Activated T-helper 1 cell treated with anti-CD3 and anti-CD28 coated beads, Interleukin-12 subunit alpha, Interleukin-12 subunit beta, Interleukin-2, Interleukin-4 antibody, amounts not matched to agents 30 ng/mL and 10 ng/mL and 1 ng/mL, durations not matched to agents 14 hours and 24 hours and 36 hours (primary cell): ENCODE measurements around the gene NRXN3. TPM values are rescaled to one million over a fixed set of nuclear protein-coding genes. Genes with fewer than 3 reads are reported as not detected.

Source experiments
- DNase-seq: peaks from one replicate; pipeline ENCODE4 v3.0.0; 2021; ENCODE audit warnings: low spot score
- H3K27ac Mint-ChIP-seq: one replicate; pipeline ENCODE4 v1.8.0; 2021; ENCODE audit warnings: mild to moderate bottlenecking, mixed read lengths
- H3K27me3 Mint-ChIP-seq: one replicate; pipeline ENCODE4 v1.8.0; 2022; ENCODE audit warnings: mild to moderate bottlenecking, moderate library complexity, mixed read lengths; ENCODE audit not compliant: insufficient read depth
- H3K36me3 Mint-ChIP-seq: one replicate; pipeline ENCODE4 v1.8.0; 2021; ENCODE audit warnings: low read depth, mixed read lengths
- H3K4me1 Mint-ChIP-seq: one replicate; pipeline ENCODE4 v1.8.0; 2021; ENCODE audit warnings: low read depth, mixed read lengths
- H3K4me3 Mint-ChIP-seq: one replicate; pipeline ENCODE4 v1.8.0; 2021; ENCODE audit warnings: mild to moderate bottlenecking, moderate library complexity, mixed read lengths
- H3K9me3 Mint-ChIP-seq: one replicate; pipeline ENCODE4 v1.8.0; 2021; ENCODE audit warnings: mixed read lengths
- intact Hi-C: fragments of 100-400 bp; cut with micrococcal nuclease; formaldehyde crosslinking; loops from one replicate; pipeline ENCODE4 v1.15.1; 2024
- total RNA-seq: library from RNA; stranded (reverse); gene quantifications from 2 replicates; pipeline ENCODE4 v1.2.3, GENCODE V29; 2022

NRXN3 gene
- total RNA-seq, 1 donor from 2014 or later: not detected

DNA sequence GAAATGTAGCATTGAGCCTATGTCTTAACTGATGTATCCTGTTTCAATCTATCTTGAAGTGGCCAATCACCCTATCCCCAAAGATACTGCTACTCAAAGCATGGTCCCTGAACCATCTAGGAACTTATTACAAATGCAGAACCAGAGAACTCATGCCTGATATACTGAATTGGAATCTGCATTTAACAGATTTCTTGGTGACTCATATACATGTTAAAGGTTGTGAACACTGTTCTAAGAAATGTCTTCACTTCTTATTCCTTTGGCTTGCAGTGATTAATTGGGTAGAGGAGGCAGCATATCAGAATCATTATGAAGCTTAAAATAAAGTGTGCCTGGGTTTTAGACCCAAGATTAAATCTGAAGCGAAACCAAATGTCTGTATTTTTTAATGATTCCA lies 1245.6 kb downstream of the NRXN3 start:
- no peak for DNase-seq
- H3K27ac Mint-ChIP-seq: no peak overlapping the region
- intact Hi-C loops: no loop called here
- no peaks in the 10 kb centered on the region for H3K27me3 Mint-ChIP-seq
- no peak overlapping the region for H3K4me3 Mint-ChIP-seq
- no peaks in the 10 kb centered on the region for H3K4me1 Mint-ChIP-seq
- H3K9me3 Mint-ChIP-seq: no peaks in the 10 kb centered on the region
- H3K36me3 Mint-ChIP-seq: no peaks in the 10 kb centered on the region

DNA sequence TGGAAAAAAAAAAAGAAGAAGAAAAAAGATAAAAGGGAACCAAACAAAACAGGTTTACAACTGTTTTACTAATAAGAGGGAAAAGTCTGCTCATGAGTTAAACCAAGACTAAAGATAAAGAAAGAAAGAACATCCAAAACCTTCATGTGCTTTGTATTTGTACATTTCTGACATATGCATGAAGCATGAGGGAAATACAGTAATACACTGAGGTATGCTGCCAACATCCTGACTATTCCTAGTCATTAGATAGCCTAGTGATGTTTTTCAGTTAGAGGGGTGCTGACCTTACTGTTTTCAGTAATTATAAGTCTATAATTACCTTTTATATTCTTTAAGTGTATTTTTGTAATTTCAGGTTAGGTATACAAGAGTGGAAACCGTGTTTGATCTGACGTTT lies 1247.8 kb downstream of the NRXN3 start:
- intact Hi-C loops: no loop called here
- Mint-ChIP-seq H3K36me3 (no peaks in the 10 kb centered on the region), H3K4me3 (no peak overlapping the region), H3K9me3 (no peaks in the 10 kb centered on the region), H3K4me1 (no peaks in the 10 kb centered on the region), H3K27me3 (no peaks in the 10 kb centered on the region), H3K27ac (no peak overlapping the region)
- DNase-seq: no peak

DNA sequence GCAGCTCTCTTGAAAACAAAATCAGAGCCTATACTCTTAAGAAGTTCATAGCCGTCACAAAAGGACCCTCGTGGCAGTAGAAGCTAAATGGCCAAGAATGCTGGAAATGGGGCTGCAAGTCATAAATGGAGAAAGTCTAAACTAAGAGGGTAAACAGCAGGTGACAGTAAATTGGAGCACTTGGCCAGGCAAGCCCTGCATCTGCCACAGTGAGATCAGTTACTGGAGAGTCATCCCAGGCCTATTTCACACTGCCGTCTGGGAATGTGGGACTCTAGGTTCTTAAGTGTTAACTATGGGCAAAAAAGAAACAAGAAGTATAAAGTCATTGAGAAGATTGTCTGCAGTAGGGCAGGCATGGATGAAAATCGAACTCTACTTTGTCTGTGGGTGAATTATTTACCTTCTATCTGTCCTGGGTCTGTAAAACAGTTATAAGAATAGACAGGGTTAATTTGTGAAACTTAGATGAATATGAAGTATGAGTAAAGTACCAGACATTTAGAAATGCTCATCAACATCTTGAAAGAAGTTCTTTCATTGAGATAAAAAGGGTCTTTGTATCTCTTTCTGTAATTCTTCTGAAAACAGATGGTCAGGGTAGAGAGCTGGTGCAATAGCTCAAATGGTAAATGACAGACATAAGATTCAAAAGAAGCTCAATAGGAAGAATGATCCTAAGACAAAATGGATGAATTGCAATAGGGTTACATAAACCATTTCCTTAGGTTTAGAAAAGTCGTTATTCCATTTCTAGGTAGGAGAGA lies 1248.7 kb downstream of the NRXN3 start:
- no peak for DNase-seq
- no peaks in the 10 kb centered on the region for H3K36me3 Mint-ChIP-seq
- no peak overlapping the region for H3K4me3 Mint-ChIP-seq
- intact Hi-C loops: no loop called here
- H3K27ac Mint-ChIP-seq: no peak overlapping the region
- H3K27me3 Mint-ChIP-seq: no peaks in the 10 kb centered on the region
- no peaks in the 10 kb centered on the region for H3K9me3 Mint-ChIP-seq
- H3K4me1 Mint-ChIP-seq: no peaks in the 10 kb centered on the region

DNA sequence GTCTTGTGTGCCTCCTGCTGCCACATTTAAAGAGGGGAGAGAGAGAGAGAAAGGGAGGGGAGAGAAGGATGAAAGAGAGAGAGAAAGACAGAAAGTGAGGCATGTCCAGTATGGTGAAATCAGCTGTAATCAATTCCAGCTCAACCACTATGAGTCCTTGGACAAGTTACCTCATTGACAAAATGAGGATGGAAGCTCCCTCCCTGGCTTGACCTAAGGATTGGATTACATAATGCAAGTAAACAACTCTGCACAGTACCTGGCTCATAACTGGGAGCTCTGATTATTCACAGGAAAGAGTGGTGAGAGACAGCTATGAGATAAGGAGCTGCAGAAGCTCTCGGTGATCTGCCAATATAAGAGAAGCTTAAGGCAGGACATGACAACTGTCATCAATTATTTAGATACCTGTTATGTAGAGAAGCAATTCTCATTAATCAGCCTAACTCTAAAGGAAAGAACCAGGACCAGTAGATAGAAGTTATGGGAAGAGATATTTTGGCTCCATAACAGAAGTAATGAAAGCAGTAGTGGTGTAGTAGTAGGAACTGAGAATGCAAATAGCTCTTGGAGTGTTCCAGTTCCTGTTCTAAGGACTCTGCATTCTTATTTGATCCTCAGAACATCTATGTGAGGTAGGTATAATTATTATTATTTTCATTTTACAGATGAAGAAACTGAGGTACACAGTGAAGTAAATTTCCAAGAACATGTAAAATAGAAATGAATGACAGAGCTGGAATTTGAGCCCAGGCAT lies 1249.6 kb downstream of the NRXN3 start:
- H3K9me3 Mint-ChIP-seq: no peaks in the 10 kb centered on the region
- no peaks in the 10 kb centered on the region for H3K4me1 Mint-ChIP-seq
- H3K4me3 Mint-ChIP-seq: no peak overlapping the region
- no peak for DNase-seq
- intact Hi-C loops: no loop called here
- H3K36me3 Mint-ChIP-seq: no peaks in the 10 kb centered on the region
- no peaks in the 10 kb centered on the region for H3K27me3 Mint-ChIP-seq
- H3K27ac Mint-ChIP-seq: no peak overlapping the region

DNA sequence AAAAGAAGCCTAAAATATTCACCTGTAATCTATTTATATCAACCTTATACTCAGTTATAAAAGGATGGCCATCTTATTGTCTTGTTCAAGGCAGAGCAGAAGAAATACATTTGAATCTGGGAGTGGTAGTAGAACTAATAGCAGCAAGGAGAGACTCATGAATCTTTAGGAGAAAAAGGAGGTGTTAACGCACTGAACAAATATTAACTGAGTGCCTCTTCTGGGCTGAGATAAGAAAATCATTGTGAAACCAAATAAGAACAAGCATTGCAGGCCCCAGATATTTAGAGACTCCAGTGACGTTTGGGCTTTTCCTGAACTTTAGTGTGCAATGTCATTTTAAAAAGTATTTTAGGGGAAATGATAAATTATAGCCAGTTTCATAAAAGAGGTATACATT lies 1250.6 kb downstream of the NRXN3 start:
- Mint-ChIP-seq H3K4me3 (no peak overlapping the region), H3K4me1 (no peaks in the 10 kb centered on the region), H3K36me3 (no peaks in the 10 kb centered on the region), H3K27me3 (no peaks in the 10 kb centered on the region), H3K27ac (no peak overlapping the region), H3K9me3 (no peaks in the 10 kb centered on the region)
- intact Hi-C loops: no loop called here
- no peak for DNase-seq

DNA sequence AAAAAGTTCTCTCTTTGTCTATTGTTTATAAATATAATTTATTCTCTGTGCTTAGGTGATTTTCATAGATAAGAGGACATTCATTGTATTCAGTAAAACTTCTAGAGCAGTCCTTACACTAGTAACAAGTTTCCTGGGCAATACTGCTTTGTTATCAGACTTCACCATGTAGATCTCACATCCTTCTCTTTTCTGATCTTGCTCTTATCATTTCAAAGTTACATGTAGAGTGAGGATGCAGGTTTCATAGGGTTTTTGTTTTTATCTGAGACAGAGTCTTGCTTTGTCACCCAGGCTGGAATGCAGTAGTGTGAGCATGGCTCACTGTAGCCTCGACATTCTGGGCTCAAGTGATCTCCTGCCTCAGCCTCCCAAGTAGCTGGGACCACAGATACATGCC lies 1251.6 kb downstream of the NRXN3 start:
- no peaks in the 10 kb centered on the region for H3K9me3 Mint-ChIP-seq
- H3K4me1 Mint-ChIP-seq: no peaks in the 10 kb centered on the region
- DNase-seq: no peak
- H3K4me3 Mint-ChIP-seq: no peak overlapping the region
- H3K36me3 Mint-ChIP-seq: no peaks in the 10 kb centered on the region
- intact Hi-C loops: no loop called here
- no peak overlapping the region for H3K27ac Mint-ChIP-seq
- H3K27me3 Mint-ChIP-seq: no peaks in the 10 kb centered on the region

DNA sequence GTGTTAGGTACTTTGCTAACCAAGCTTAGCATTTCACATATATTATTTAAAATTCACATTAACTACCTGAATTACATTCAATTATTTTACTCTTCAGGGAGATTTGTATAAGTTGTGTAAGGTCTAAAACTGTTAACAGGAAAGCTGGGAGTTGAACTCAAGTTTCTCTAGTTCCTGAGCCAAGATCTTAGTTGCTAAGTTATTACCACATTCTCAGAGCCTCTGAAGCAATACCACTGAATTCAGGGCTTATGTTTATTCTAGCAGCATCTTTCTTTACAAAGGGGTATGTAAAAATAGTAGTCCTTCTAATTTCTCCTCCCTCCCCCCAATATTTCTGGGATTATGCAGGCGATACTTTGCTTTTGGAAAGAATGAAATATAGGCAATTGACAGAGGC lies 1254.3 kb downstream of the NRXN3 start:
- no peaks in the 10 kb centered on the region for H3K36me3 Mint-ChIP-seq
- intact Hi-C loops: no loop called here
- no peaks in the 10 kb centered on the region for H3K9me3 Mint-ChIP-seq
- DNase-seq: no peak
- H3K27me3 Mint-ChIP-seq: no peaks in the 10 kb centered on the region
- H3K4me3 Mint-ChIP-seq: no peak overlapping the region
- H3K4me1 Mint-ChIP-seq: no peaks in the 10 kb centered on the region
- no peak overlapping the region for H3K27ac Mint-ChIP-seq

DNA sequence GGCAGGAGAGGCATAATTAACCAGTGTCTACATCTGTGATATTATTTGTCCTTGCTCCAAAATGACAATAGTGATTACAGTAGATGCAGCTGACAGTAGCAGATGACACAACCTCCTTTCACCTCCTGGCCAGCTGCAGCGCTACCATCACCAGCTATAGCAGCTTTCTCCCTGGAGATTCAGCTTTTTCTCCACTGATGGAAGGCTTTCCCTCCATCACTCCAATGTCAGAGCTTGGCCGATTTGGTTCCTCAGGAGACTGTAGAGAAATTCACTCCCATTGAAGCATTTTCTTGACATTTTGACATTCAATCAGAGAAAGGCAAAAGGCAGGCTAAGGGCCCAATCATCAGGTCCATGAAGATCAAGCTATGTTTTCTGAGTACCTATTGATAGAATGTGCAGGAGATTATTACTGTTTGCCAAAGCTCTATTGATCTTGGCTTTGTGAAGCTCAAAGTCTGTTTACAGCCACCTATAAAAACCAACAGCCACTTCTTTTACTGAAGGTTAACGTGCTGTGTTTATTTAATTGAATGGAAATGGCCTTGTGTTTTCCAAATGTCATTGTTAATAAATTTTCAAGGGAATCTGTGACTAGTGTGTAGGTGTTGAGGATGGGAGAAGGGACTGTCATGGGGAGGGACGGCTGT lies 1256.1 kb downstream of the NRXN3 start:
- Mint-ChIP-seq H3K9me3 (no peaks in the 10 kb centered on the region), H3K27ac (no peak overlapping the region), H3K4me1 (no peaks in the 10 kb centered on the region), H3K36me3 (no peaks in the 10 kb centered on the region), H3K4me3 (no peak overlapping the region), H3K27me3 (no peaks in the 10 kb centered on the region)
- no peak for DNase-seq
- intact Hi-C loops: no loop called here

DNA sequence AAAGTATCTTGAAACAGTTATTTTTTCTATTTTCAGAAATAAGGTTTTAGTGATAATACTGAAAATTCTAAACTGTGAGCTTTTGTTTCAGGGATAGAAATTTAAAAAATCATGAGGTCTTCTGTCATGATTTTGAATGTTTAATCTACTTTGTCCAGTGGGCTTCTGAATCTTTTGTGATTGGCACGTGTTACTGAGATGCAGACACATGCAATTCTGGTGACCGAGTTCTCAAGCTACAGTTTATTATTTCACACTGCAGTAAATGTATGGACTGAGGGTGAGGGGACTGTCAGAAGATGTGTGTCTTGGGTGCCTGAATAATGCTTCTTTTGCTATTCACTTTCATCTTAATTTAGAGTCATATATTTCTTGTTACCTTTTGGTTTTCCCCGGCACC lies 1262.5 kb downstream of the NRXN3 start:
- H3K4me1 Mint-ChIP-seq: no peaks in the 10 kb centered on the region
- no peak for DNase-seq
- H3K27ac Mint-ChIP-seq: no peak overlapping the region
- no peaks in the 10 kb centered on the region for H3K27me3 Mint-ChIP-seq
- no peak overlapping the region for H3K4me3 Mint-ChIP-seq
- intact Hi-C loops: no loop called here
- no peaks in the 10 kb centered on the region for H3K9me3 Mint-ChIP-seq
- no peaks in the 10 kb centered on the region for H3K36me3 Mint-ChIP-seq

DNA sequence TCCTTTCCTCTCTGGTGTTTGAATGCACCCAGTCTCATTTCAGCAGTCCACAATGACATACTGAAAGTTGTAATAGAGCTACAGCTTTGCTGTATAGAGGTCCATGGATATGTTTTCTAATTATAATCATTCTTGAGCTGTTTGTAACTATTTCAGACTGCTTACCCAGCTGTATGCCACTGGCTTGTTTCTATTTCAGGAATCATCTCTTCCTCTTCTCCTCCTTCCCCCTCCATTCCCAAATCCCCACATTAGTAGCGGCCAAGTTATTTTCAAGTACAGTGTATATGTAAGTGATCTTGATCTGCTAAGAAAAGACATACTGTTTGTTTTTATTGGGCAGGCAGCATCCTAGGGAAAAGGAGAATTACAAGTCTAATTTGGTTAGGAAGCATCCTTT lies 1266.2 kb downstream of the NRXN3 start:
- H3K4me1 Mint-ChIP-seq: no peaks in the 10 kb centered on the region
- no peak for DNase-seq
- no peaks in the 10 kb centered on the region for H3K36me3 Mint-ChIP-seq
- H3K27ac Mint-ChIP-seq: no peak overlapping the region
- no peaks in the 10 kb centered on the region for H3K9me3 Mint-ChIP-seq
- H3K4me3 Mint-ChIP-seq: no peak overlapping the region
- intact Hi-C loops: no loop called here
- no peaks in the 10 kb centered on the region for H3K27me3 Mint-ChIP-seq

DNA sequence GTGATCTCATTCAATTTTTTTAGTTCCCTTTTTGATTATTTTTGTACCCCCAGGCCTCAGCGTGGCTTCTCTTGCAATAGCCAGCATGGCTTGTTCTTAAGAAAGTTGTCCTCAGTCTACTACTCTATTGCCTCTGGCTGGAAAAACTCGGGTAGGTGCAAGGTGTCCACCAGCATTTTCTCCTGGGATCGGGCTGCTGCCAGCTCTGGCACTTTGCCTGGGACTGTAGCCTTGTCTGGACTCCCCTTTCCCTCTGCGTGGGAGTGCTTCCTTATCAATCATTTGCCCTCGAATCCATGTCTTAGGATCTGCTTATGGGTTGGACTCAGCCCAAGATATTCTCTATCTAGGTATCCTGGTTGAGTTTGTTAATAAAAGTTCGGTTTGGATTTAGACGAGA lies 1267.8 kb downstream of the NRXN3 start:
- Mint-ChIP-seq H3K27me3 (no peaks in the 10 kb centered on the region), H3K4me3 (no peak overlapping the region), H3K4me1 (no peaks in the 10 kb centered on the region), H3K9me3 (peaks cover 4% of the 10 kb centered on the region), H3K27ac (no peak overlapping the region), H3K36me3 (no peaks in the 10 kb centered on the region)
- intact Hi-C loops: no loop called here
- no peak for DNase-seq

DNA sequence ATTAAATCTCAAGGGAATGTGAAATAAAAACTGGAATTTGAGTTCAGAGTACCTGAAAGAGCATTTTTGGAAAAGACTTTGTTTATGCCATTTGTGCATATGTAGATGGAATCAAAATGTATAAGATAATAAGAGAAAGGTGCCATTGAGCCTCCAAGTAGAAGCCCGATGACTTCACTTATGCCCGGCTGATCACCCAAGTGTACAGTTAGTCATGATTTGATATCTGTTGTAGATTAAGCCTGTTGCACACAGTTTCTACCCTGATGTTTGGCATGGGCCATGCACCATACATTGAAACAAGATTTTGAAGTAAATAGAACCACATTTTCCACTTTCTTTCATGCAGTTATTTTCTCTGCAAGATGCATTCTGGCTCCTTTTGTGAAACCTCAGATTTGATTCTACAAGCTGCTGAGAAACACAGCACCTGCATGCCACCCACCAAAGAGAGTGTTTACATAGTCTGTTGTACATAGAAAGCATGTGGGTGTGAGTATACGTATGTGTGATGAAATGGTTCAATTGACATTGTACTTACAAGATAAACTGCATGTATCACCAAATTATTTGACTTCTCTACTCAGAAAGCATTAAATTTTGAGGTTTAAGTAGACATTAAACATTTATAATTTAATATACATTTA lies 1268.6 kb downstream of the NRXN3 start:
- Mint-ChIP-seq H3K4me1 (no peaks in the 10 kb centered on the region), H3K27ac (no peak overlapping the region), H3K36me3 (no peaks in the 10 kb centered on the region), H3K9me3 (peaks cover 7% of the 10 kb centered on the region), H3K27me3 (no peaks in the 10 kb centered on the region), H3K4me3 (no peak overlapping the region)
- intact Hi-C loops: no loop called here
- DNase-seq: no peak

DNA sequence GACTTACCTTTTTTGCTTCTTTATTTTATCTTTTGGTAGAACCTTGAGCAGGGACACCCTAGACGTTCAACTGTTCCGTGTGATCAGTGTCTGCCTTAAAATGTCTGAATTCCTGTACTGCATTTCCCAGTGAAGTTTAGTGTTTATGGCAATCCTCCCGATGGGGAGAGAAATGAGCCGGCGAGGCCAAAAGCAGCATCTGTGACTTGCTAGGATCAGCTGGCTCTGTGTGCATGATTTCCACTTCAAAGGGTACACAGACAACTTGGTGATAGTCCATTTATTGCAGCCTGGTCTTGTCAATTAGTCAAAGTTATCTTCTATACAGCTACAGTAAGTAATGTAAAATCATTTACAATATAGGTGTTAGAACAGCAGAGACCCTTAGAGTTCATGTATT lies 1272.6 kb downstream of the NRXN3 start:
- H3K36me3 Mint-ChIP-seq: no peaks in the 10 kb centered on the region
- H3K27ac Mint-ChIP-seq: no peak overlapping the region
- no peaks in the 10 kb centered on the region for H3K4me1 Mint-ChIP-seq
- H3K4me3 Mint-ChIP-seq: no peak overlapping the region
- DNase-seq: no peak
- intact Hi-C loops: no loop called here
- no peaks in the 10 kb centered on the region for H3K27me3 Mint-ChIP-seq
- H3K9me3 Mint-ChIP-seq: peaks cover 7% of the 10 kb centered on the region
